Glutamatergic neuron (in vitro differentiated cells): ENCODE results near the gene AMIGO3. TPM values are rescaled to one million over a fixed set of nuclear protein-coding genes. Genes with fewer than 3 reads are reported as not detected.

Experiments used
- DNase-seq: peaks from one replicate; pipeline ENCODE4 v3.0.0; 2022
- H3K27ac Mint-ChIP-seq: one replicate; pipeline ENCODE4 v1.8.0; 2020; ENCODE audit warnings: mild to moderate bottlenecking, mixed read lengths, inconsistent platforms; ENCODE audit not compliant: unreplicated experiment
- H3K27me3 Mint-ChIP-seq: one replicate; pipeline ENCODE4 v1.8.0; 2020; ENCODE audit warnings: mild to moderate bottlenecking, moderate library complexity, mixed read lengths, inconsistent platforms; ENCODE audit not compliant: unreplicated experiment
- H3K36me3 Mint-ChIP-seq: one replicate; pipeline ENCODE4 v1.8.0; 2020; ENCODE audit warnings: mild to moderate bottlenecking, mixed read lengths, inconsistent platforms; ENCODE audit not compliant: unreplicated experiment
- H3K4me1 Mint-ChIP-seq: one replicate; pipeline ENCODE4 v1.8.0; 2020; ENCODE audit warnings: mild to moderate bottlenecking, low read depth, mixed read lengths, inconsistent platforms; ENCODE audit not compliant: unreplicated experiment
- H3K4me3 Mint-ChIP-seq: one replicate; pipeline ENCODE4 v1.8.0; 2020; ENCODE audit warnings: mild to moderate bottlenecking, mixed read lengths, inconsistent platforms; ENCODE audit not compliant: unreplicated experiment
- H3K9me3 Mint-ChIP-seq: one replicate; pipeline ENCODE4 v1.8.0; 2020; ENCODE audit warnings: mild to moderate bottlenecking, moderate library complexity, mixed read lengths, inconsistent platforms; ENCODE audit not compliant: unreplicated experiment
- total RNA-seq: library from RNA; stranded (reverse); fragmentation: NEBNext Ultra II Directional; extraction: Animal tissue kit (Norgen Biotek cat#: 25700); gene quantifications from one replicate; pipeline ENCODE4 v1.2.1, GENCODE V29; 2021; ENCODE audit not compliant: unreplicated experiment
- TF ChIP-seq, protein P1 (sequence below): fragments of 200-600 bp; sonication (generic); IDR thresholded peaks from one replicate; pipeline ENCODE4 v1.5.0; 2021; ENCODE audit not compliant: partially characterized antibody, unreplicated experiment

AMIGO3 gene
- total RNA-seq, 1 donor from 2014 or later: 1.4 TPM

DNA sequence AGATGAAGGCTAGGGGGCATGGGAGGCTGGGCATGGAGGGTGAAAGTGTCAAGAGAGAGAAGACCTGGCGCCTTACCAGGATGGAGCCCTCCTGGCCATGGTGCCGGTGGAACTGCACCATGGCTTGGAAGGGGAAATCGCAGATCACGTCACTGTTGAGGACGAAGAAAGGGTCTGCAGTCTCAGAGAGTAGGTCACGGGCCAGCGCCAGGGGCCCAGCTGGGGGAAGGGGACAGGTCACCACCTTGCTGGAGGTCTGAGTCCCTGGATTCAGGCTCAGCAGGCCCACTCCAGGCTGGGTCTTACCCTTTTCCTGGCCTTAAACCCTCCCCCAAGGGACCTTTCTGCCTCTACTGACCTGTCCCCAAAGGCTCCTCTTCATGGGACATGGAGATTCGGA, 3.4 kb upstream of the AMIGO3 start:
- no peaks in the 10 kb centered on the region for H3K36me3 Mint-ChIP-seq
- H3K27ac Mint-ChIP-seq: peak overlapping the region; percentile 33
- DNase-seq: no peak
- H3K4me3 Mint-ChIP-seq: peak overlapping the region; percentile 94
- peaks cover 16% of the 10 kb centered on the region for H3K9me3 Mint-ChIP-seq
- H3K27me3 Mint-ChIP-seq: peaks cover 19% of the 10 kb centered on the region
- TF ChIP-seq, protein P1, sequence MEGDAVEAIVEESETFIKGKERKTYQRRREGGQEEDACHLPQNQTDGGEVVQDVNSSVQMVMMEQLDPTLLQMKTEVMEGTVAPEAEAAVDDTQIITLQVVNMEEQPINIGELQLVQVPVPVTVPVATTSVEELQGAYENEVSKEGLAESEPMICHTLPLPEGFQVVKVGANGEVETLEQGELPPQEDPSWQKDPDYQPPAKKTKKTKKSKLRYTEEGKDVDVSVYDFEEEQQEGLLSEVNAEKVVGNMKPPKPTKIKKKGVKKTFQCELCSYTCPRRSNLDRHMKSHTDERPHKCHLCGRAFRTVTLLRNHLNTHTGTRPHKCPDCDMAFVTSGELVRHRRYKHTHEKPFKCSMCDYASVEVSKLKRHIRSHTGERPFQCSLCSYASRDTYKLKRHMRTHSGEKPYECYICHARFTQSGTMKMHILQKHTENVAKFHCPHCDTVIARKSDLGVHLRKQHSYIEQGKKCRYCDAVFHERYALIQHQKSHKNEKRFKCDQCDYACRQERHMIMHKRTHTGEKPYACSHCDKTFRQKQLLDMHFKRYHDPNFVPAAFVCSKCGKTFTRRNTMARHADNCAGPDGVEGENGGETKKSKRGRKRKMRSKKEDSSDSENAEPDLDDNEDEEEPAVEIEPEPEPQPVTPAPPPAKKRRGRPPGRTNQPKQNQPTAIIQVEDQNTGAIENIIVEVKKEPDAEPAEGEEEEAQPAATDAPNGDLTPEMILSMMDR: no peak
- H3K4me1 Mint-ChIP-seq: peaks cover 7% of the 10 kb centered on the region

GRCh38 chr3:49721896-49722781, 2.7 kb upstream of the AMIGO3 start:
- TF ChIP-seq, protein P1: no peak
- H3K4me1 Mint-ChIP-seq: peaks cover 7% of the 10 kb centered on the region
- peaks cover 16% of the 10 kb centered on the region for H3K9me3 Mint-ChIP-seq
- no peaks in the 10 kb centered on the region for H3K36me3 Mint-ChIP-seq
- peak overlapping the region; percentile 33 for H3K27ac Mint-ChIP-seq
- DNase-seq: no peak
- peak overlapping the region; percentile 94 for H3K4me3 Mint-ChIP-seq
- peaks cover 19% of the 10 kb centered on the region for H3K27me3 Mint-ChIP-seq

GRCh38 chr3:49721596-49721895, 2.1 kb upstream of the AMIGO3 start:
- Mint-ChIP-seq H3K9me3 (peaks cover 16% of the 10 kb centered on the region), H3K36me3 (no peaks in the 10 kb centered on the region), H3K4me1 (peaks cover 7% of the 10 kb centered on the region), H3K27ac (no peak overlapping the region), H3K27me3 (peaks cover 19% of the 10 kb centered on the region), H3K4me3 (no peak overlapping the region)
- DNase-seq: no peak
- TF ChIP-seq, protein P1: no peak

DNA sequence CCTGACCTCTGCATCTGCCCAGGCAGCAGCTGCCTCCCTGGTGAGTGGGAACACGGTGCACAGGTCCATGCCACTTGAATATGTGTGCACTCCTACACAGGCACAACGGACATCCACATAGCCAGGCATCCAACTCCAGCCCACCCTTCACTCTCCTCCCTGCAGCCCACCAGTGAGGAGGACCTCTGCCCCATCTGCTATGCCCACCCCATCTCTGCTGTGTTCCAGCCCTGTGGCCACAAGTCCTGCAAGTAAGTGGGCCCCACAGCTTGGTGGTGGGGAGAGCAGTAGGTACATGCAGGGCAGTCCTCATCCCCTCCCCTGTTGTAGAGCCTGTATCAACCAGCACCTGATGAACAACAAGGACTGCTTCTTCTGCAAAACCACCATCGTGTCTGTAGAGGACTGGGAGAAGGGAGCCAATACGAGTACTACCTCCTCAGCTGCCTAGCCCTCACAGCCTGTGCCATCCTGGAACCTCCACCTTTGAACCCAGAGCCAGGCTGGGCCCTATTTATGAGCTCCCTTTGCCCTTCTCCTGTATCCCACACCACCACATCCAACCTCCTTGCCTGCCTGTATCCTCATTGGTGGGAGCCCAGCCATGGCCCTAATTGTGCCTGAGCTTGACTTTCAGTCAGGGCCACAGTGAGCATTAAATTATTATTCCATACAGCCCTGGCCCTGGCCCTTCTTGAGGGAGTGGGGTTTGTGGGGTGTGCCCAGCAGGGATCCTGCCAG, 1.5 kb upstream of the AMIGO3 start:
- TF ChIP-seq, protein P1: no peak
- H3K4me3 Mint-ChIP-seq: peak overlapping the region; percentile 26
- peak overlapping the region; percentile 43 for H3K27ac Mint-ChIP-seq
- peaks cover 16% of the 10 kb centered on the region for H3K9me3 Mint-ChIP-seq
- H3K4me1 Mint-ChIP-seq: peaks cover 7% of the 10 kb centered on the region
- no peak for DNase-seq
- peaks cover 19% of the 10 kb centered on the region for H3K27me3 Mint-ChIP-seq
- H3K36me3 Mint-ChIP-seq: no peaks in the 10 kb centered on the region

DNA sequence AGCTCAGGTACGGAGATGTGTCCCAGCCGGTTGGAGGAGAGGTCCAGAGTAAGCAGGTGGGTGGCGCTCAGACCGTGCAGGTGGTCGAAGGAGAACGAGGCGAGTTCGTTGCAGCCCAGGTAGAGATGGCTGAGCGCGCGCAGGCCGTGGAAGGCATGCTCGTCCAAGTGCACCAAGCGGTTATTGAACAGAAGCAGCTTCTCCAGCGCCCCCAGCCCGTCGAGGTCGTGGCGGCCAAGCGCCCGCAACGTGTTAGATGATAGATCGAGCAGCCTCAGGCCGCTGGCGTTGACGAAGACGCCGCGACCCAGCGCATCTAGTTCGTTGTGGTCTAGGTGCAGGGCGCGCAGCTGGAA, 648 bp downstream of the AMIGO3 start:
- H3K27ac Mint-ChIP-seq: peak overlapping the region; percentile 92
- H3K36me3 Mint-ChIP-seq: no peaks in the 10 kb centered on the region
- peak overlapping the region; percentile 87 for H3K4me3 Mint-ChIP-seq
- TF ChIP-seq, protein P1: no peak
- peaks cover 9% of the 10 kb centered on the region for H3K4me1 Mint-ChIP-seq
- peaks cover 20% of the 10 kb centered on the region for H3K27me3 Mint-ChIP-seq
- peak; percentile 49 for DNase-seq
- peaks cover 18% of the 10 kb centered on the region for H3K9me3 Mint-ChIP-seq
